Type B pancreatic cell (in vitro differentiated cells): Measurements from ENCODE around the gene TUBB4B. TPM values are rescaled to one million over a fixed set of nuclear protein-coding genes. Genes with fewer than 3 reads are reported as not detected.

Experiments
- DNase-seq: peaks from one replicate; pipeline ENCODE4 v3.0.0; 2021; ENCODE audit warnings: mixed read lengths; ENCODE audit not compliant: unreplicated experiment; ENCODE audit errors: extremely low spot score
- H3K27ac Mint-ChIP-seq: 2 replicates; pipeline ENCODE4 v1.8.0; 2021; ENCODE audit warnings: mild to moderate bottlenecking, mixed read lengths
- H3K27me3 Mint-ChIP-seq: 2 replicates; pipeline ENCODE4 v1.8.0; 2021; ENCODE audit warnings: mixed read lengths
- H3K36me3 Mint-ChIP-seq: 2 replicates; pipeline ENCODE4 v1.8.0; 2021; ENCODE audit warnings: mixed read lengths
- H3K4me1 Mint-ChIP-seq: one replicate; pipeline ENCODE4 v1.8.0; 2021; ENCODE audit warnings: mixed read lengths; ENCODE audit not compliant: unreplicated experiment
- H3K4me3 Mint-ChIP-seq: 2 replicates; pipeline ENCODE4 v1.8.0; 2021; ENCODE audit warnings: mild to moderate bottlenecking, mixed read lengths
- H3K9me3 Mint-ChIP-seq: 2 replicates; pipeline ENCODE4 v1.8.0; 2021; ENCODE audit warnings: mixed read lengths
- total RNA-seq: library from RNA; stranded (reverse); gene quantifications from 2 replicates; pipeline ENCODE4 v1.2.1, GENCODE V29; 2021; ENCODE audit warnings: low replicate concordance
- TF ChIP-seq, protein P1 (sequence below): fragments of 200-600 bp; sonication (generic); conservative IDR thresholded peaks from 2 replicates; pipeline ENCODE4 v1.5.0; 2021; ENCODE audit warnings: antibody characterized with exemption, mild to moderate bottlenecking

The TUBB4B gene
- total RNA-seq, 1 donor from 2014 or later = 326 TPM

DNA sequence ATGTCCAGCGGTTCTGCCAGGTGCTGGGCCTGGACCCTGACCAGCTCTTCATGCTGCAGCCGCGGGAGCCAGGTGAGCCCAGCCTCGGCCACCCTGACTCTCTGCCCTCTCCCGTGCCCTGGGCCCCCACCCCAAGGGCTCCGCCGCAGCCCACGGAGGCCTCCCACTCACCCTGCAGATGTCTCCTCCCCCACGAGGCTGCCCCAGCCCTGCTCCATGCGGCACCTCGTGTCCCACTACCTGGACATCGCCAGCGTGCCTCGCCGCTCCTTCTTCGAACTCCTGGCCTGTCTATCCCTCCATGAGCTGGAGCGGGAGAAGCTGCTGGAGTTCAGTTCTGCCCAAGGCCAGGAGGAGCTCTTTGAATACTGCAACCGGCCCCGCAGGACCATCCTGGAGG is 26.5 kb upstream of the TUBB4B start:
- no peaks in the 10 kb centered on the region for H3K9me3 Mint-ChIP-seq
- H3K27ac Mint-ChIP-seq = no peak overlapping the region
- TF ChIP-seq, protein P1, sequence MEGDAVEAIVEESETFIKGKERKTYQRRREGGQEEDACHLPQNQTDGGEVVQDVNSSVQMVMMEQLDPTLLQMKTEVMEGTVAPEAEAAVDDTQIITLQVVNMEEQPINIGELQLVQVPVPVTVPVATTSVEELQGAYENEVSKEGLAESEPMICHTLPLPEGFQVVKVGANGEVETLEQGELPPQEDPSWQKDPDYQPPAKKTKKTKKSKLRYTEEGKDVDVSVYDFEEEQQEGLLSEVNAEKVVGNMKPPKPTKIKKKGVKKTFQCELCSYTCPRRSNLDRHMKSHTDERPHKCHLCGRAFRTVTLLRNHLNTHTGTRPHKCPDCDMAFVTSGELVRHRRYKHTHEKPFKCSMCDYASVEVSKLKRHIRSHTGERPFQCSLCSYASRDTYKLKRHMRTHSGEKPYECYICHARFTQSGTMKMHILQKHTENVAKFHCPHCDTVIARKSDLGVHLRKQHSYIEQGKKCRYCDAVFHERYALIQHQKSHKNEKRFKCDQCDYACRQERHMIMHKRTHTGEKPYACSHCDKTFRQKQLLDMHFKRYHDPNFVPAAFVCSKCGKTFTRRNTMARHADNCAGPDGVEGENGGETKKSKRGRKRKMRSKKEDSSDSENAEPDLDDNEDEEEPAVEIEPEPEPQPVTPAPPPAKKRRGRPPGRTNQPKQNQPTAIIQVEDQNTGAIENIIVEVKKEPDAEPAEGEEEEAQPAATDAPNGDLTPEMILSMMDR = no peak
- DNase-seq = no peak
- H3K4me1 Mint-ChIP-seq = peaks cover 3% of the 10 kb centered on the region
- no peaks in the 10 kb centered on the region for H3K27me3 Mint-ChIP-seq
- H3K4me3 Mint-ChIP-seq = no peak overlapping the region
- H3K36me3 Mint-ChIP-seq = no peaks in the 10 kb centered on the region

DNA sequence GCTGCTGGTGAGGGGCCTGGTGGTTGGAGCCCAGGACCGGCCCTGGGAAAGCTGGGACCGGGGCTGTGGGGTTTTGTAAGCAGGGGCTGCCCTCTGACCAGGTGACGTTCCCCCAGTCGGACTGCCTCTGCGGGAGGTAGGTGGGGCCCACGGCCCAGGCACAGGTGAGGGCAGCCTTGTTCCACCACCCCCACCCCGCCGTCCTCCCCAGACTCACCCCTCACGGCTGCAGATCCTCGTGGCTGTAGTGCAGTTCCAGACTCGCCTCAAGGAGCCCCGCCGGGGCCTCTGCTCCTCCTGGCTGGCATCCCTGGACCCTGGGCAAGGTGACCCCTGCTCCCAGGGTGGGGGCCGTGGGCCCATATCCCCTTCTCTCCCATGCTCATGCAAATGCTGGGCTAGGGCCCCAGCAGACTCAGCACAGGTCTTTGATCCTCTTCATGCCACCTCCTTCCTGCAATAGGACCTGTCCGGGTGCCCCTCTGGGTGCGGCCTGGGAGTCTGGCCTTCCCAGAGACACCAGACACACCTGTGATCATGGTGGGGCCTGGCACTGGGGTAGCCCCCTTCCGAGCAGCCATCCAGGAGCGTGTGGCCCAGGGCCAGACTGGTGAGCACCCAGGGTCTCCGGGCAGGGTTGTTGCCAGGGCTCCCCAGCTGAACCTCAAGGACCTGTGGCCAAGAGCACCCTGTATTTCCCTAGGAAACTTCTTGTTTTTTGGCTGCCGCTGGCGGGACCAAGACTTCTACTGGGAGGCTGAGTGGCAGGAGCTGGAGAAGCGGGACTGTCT is 25.7 kb upstream of the TUBB4B start:
- no peak for DNase-seq
- no peak overlapping the region for H3K27ac Mint-ChIP-seq
- H3K9me3 Mint-ChIP-seq = no peaks in the 10 kb centered on the region
- TF ChIP-seq, protein P1 = no peak
- peaks cover 3% of the 10 kb centered on the region for H3K4me1 Mint-ChIP-seq
- no peaks in the 10 kb centered on the region for H3K27me3 Mint-ChIP-seq
- no peak overlapping the region for H3K4me3 Mint-ChIP-seq
- H3K36me3 Mint-ChIP-seq = no peaks in the 10 kb centered on the region

DNA sequence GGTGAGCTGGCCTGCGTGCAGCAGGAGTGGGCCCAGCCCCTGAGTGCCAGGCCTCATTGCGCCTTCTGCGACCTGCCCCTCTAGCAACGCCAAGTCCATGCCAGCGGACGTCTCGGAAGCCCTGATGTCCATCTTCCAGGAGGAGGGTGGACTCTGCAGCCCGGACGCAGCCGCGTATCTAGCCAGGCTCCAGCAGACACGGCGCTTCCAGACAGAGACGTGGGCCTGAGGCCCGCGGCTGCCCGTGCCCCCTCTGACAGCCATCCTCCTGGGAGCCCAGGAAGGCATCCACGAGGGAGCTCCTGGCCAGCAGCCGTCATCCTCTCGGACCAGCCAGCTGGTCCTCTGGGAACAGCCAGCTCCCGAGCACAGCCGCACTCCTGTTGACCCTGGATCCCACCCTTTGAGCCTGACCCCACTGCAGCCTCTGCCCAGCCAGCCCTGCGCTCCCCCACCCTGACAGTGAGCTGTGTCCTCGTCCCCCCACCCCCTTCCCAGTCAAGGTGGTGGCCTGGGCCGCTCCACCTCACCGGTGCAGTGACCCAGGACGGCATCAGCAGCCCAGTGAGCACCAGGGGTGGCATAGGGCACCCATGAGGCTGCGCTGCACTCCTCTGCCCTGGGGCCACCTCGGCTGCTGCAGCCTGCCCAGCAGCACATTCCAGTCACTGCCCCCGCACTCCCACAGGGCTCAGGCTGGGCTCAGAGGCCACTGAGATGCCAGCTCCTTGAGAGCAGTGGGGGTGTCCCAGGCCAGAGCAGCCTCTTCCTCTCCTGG is 24.7 kb upstream of the TUBB4B start:
- Mint-ChIP-seq H3K9me3 (no peaks in the 10 kb centered on the region), H3K4me1 (peaks cover 3% of the 10 kb centered on the region), H3K4me3 (no peak overlapping the region), H3K36me3 (no peaks in the 10 kb centered on the region), H3K27me3 (no peaks in the 10 kb centered on the region), H3K27ac (no peak overlapping the region)
- DNase-seq = no peak
- TF ChIP-seq, protein P1 = no peak

DNA sequence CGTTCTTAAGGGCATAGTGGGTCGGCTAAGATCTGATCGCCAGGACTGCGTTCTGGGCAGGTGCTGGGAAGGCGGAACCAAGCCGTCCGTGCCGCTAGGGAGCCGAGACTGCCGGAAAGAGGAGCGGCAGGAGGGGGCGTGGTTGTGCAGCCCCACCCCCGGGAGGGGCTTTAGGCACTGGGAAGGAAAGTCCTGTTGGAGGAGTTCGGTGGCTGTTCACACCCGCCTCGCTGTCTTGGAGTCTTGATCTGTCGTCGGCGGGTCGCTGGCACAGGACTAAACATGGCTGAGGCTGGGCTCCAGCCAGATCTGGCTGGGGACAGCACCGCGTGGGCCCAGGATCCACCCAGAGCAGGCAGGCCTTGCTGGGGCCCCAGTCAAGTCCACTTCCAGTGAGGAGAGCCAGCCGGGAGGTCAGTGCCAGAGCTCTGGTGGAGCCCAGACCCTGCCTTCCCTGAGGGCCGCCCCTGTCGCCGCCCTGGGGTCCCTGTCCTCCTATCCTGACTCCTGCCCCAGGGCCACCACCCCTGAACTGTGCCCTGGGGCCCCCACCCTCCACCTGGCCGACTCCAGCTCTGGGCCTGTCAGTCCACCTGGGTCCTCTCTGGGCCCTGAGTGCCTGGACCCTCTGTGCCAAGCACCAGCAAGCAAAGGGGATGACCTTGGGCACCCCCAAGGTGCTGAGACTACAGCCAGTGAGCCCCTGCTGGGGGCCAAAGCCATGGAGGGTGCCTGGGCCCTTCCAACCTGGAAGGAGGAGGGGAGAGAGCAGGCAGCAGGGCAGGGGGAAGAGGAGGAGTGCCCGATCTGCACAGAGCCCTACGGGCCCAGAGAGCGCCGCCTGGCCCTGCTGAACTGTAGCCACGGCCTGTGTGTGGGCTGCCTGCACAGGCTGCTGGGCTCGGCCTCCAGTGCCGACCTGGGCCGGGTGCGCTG is 23.5 kb upstream of the TUBB4B start:
- TF ChIP-seq, protein P1 = no peak

GRCh38 chr9:137218212-137218753 is 22.8 kb upstream of the TUBB4B start:
- H3K27ac Mint-ChIP-seq = peak overlapping the region; percentile 43
- peaks cover 3% of the 10 kb centered on the region for H3K4me1 Mint-ChIP-seq
- H3K9me3 Mint-ChIP-seq = no peaks in the 10 kb centered on the region
- H3K36me3 Mint-ChIP-seq = no peaks in the 10 kb centered on the region
- H3K4me3 Mint-ChIP-seq = no peak overlapping the region
- H3K27me3 Mint-ChIP-seq = no peaks in the 10 kb centered on the region
- no peak for DNase-seq
- TF ChIP-seq, protein P1 = no peak

More for the DNA sequence above, 23.5 kb upstream of the TUBB4B start:
- Mint-ChIP-seq H3K4me1 (peaks cover 3% of the 10 kb centered on the region), H3K36me3 (no peaks in the 10 kb centered on the region), H3K4me3 (peak overlapping the region; percentile 74), H3K27me3 (no peaks in the 10 kb centered on the region), H3K27ac (peak overlapping the region; percentile 91), H3K9me3 (no peaks in the 10 kb centered on the region)
- no peak for DNase-seq
